ENCODE results near the gene PXT1. TPM values are rescaled to one million over a fixed set of nuclear protein-coding genes. Genes with fewer than 3 reads are reported as not detected.

Gene PXT1
- total and polyA plus RNA-seq, 4 donors, result not detected

GRCh38 chr6:36469148-36469661 is 26.6 kb upstream of the PXT1 start:
- no peaks in the 10 kb centered on the region for H3K27me3 ChIP-seq (ENCODE audit: control insufficient read depth in 4 of 4, insufficient read depth in 4 of 4, low read length in 3 of 4)
- H3K9ac ChIP-seq (ENCODE audit: low read depth in 1 of 2, low read length in 2 of 2), result no peak overlapping the region
- no peak for DNase-seq (ENCODE audit: low spot score)
- H3K27ac ChIP-seq (ENCODE audit: low read depth in 1 of 2, low read length in 2 of 2), result no peak overlapping the region
- peaks cover 5 to 10% (median 8%) of the 10 kb centered on the region in 4 donors for H3K36me3 ChIP-seq (ENCODE audit: control insufficient read depth in 4 of 4, insufficient read depth in 3 of 4, low read depth in 1 of 4, low read length in 3 of 4)
- TF ChIP-seq ZBTB33 (IDR thresholded peaks at IDR 0.05), result no peak
- TF ChIP-seq GABPA (IDR thresholded peaks at IDR 0.05 in 1 of 2, conservative IDR thresholded peaks at IDR 0.05 in 1 of 2), result no peak
- no peak for TF ChIP-seq FOXA1 (IDR thresholded peaks at IDR 0.05)
- TF ChIP-seq, protein P1, sequence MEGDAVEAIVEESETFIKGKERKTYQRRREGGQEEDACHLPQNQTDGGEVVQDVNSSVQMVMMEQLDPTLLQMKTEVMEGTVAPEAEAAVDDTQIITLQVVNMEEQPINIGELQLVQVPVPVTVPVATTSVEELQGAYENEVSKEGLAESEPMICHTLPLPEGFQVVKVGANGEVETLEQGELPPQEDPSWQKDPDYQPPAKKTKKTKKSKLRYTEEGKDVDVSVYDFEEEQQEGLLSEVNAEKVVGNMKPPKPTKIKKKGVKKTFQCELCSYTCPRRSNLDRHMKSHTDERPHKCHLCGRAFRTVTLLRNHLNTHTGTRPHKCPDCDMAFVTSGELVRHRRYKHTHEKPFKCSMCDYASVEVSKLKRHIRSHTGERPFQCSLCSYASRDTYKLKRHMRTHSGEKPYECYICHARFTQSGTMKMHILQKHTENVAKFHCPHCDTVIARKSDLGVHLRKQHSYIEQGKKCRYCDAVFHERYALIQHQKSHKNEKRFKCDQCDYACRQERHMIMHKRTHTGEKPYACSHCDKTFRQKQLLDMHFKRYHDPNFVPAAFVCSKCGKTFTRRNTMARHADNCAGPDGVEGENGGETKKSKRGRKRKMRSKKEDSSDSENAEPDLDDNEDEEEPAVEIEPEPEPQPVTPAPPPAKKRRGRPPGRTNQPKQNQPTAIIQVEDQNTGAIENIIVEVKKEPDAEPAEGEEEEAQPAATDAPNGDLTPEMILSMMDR (IDR thresholded peaks at IDR 0.05; ENCODE audit: low read depth, low read length, missing input control), result no peak
- no peak for TF ChIP-seq HNF4A (conservative IDR thresholded peaks at IDR 0.05)
- TF ChIP-seq YY1 (IDR thresholded peaks at IDR 0.05), result no peak
- TF ChIP-seq SP1 (IDR thresholded peaks at IDR 0.05), result no peak
- TF ChIP-seq, protein P2, sequence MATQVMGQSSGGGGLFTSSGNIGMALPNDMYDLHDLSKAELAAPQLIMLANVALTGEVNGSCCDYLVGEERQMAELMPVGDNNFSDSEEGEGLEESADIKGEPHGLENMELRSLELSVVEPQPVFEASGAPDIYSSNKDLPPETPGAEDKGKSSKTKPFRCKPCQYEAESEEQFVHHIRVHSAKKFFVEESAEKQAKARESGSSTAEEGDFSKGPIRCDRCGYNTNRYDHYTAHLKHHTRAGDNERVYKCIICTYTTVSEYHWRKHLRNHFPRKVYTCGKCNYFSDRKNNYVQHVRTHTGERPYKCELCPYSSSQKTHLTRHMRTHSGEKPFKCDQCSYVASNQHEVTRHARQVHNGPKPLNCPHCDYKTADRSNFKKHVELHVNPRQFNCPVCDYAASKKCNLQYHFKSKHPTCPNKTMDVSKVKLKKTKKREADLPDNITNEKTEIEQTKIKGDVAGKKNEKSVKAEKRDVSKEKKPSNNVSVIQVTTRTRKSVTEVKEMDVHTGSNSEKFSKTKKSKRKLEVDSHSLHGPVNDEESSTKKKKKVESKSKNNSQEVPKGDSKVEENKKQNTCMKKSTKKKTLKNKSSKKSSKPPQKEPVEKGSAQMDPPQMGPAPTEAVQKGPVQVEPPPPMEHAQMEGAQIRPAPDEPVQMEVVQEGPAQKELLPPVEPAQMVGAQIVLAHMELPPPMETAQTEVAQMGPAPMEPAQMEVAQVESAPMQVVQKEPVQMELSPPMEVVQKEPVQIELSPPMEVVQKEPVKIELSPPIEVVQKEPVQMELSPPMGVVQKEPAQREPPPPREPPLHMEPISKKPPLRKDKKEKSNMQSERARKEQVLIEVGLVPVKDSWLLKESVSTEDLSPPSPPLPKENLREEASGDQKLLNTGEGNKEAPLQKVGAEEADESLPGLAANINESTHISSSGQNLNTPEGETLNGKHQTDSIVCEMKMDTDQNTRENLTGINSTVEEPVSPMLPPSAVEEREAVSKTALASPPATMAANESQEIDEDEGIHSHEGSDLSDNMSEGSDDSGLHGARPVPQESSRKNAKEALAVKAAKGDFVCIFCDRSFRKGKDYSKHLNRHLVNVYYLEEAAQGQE (IDR thresholded peaks at IDR 0.05), result no peak
- TF ChIP-seq JUND (IDR thresholded peaks at IDR 0.05), result no peak
- TF ChIP-seq TAF1 (conservative IDR thresholded peaks at IDR 0.05), result no peak
- no peak for TF ChIP-seq RXRA (IDR thresholded peaks at IDR 0.05)
- no peak for TF ChIP-seq NR2F2 (IDR thresholded peaks at IDR 0.05)
- TF ChIP-seq, protein P3, sequence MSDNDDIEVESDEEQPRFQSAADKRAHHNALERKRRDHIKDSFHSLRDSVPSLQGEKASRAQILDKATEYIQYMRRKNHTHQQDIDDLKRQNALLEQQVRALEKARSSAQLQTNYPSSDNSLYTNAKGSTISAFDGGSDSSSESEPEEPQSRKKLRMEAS (IDR thresholded peaks at IDR 0.05), result no peak
- 92% methylated on average over 6 of the region's 6 CpGs for WGBS
- H3K9me3 ChIP-seq (ENCODE audit: control insufficient read depth in 4 of 4, low read length in 3 of 4), result no peaks in the 10 kb centered on the region
- no peak overlapping the region for H3K4me3 ChIP-seq (ENCODE audit: low read depth in 1 of 3, low read length in 3 of 3)
- H3K4me1 ChIP-seq (ENCODE audit: control insufficient read depth in 4 of 4, insufficient read depth in 4 of 4, low read length in 3 of 4), result no peaks in the 10 kb centered on the region

GRCh38 chr6:36467625-36468024 is 25.0 kb upstream of the PXT1 start:
- Histone ChIP-seq H3K27ac (ENCODE audit: low read depth in 1 of 2, low read length in 2 of 2) (no peak overlapping the region), H3K4me1 (ENCODE audit: control insufficient read depth in 4 of 4, insufficient read depth in 4 of 4, low read length in 3 of 4) (no peaks in the 10 kb centered on the region), H3K27me3 (ENCODE audit: control insufficient read depth in 4 of 4, insufficient read depth in 4 of 4, low read length in 3 of 4) (no peaks in the 10 kb centered on the region), H3K4me3 (ENCODE audit: low read depth in 1 of 3, low read length in 3 of 3) (no peak overlapping the region), H3K9ac (ENCODE audit: low read depth in 1 of 2, low read length in 2 of 2) (no peak overlapping the region), H3K9me3 (ENCODE audit: control insufficient read depth in 4 of 4, low read length in 3 of 4) (no peaks in the 10 kb centered on the region), H3K36me3 (ENCODE audit: control insufficient read depth in 4 of 4, insufficient read depth in 3 of 4, low read depth in 1 of 4, low read length in 3 of 4) (peaks cover 5 to 10% (median 8%) of the 10 kb centered on the region in 4 donors)
- 98% methylated on average over 3 of the region's 3 CpGs for WGBS
- DNase-seq (ENCODE audit: low spot score), result no peak
- no peak for TF ChIP-seq FOXA1 (IDR thresholded peaks at IDR 0.05)
- TF ChIP-seq, protein P1 (IDR thresholded peaks at IDR 0.05; ENCODE audit: low read depth, low read length, missing input control), result no peak
- no peak for TF ChIP-seq JUND (IDR thresholded peaks at IDR 0.05)
- no peak for TF ChIP-seq SP1 (IDR thresholded peaks at IDR 0.05)
- TF ChIP-seq FOXA2 (IDR thresholded peaks at IDR 0.05), result no peak
- no peak for TF ChIP-seq ATF3 (IDR thresholded peaks at IDR 0.05)
- TF ChIP-seq YY1 (IDR thresholded peaks at IDR 0.05), result no peak
